ENCODE results near the gene TSPAN10. TPM values are rescaled to one million over a fixed set of nuclear protein-coding genes. Genes with fewer than 3 reads are reported as not detected.

TSPAN10 gene
- total RNA-seq, 2 donors from 2014 or later: 1.3 to 1.8 TPM

DNA sequence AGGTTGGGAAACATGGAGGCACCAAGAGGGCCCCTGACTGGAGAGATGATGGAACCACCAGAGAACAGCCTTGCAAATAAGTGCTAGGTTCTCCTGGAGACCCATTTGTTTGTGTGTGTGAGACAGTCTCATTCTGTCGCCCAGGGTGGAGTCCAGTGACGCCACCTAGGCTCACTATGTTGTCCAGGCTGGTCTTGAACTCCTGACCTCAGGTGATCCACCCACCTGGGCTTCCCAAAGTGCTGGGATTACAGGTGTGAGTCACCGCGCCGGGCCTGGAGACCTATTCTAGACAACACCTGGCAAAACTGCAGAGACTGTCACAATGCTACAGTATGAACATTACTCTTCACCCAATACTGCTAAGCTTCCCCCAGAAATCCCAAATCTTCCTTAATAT, 1.6 kb upstream of the TSPAN10 start:
- Histone ChIP-seq H3K9me3 (ENCODE audit: control insufficient read depth, low read length) (no peaks in the 10 kb centered on the region), H3K27me3 (ENCODE audit: control insufficient read depth, insufficient read depth, low read length, poor library complexity, severe bottlenecking) (no peaks in the 10 kb centered on the region), H3K9ac (ENCODE audit: extremely low read depth, low read length, poor library complexity, severe bottlenecking) (peak overlapping the region; percentile 92), H3K36me3 (ENCODE audit: control insufficient read depth, insufficient read depth, low read length) (peaks cover 17% of the 10 kb centered on the region), H3K4me3 (ENCODE audit: low read length) (peak overlapping the region; percentile 99), H3K27ac (ENCODE audit: low read depth, low read length) (no peak overlapping the region), H3K4me1 (ENCODE audit: control insufficient read depth, insufficient read depth, low read length) (no peaks in the 10 kb centered on the region)
- Mint-ChIP-seq H3K9me3 (no peaks in the 10 kb centered on the region), H3K27me3 (ENCODE audit: insufficient read depth) (no peaks in the 10 kb centered on the region), H3K27ac (peak overlapping the region; percentile 99), H3K4me3 (peak overlapping the region; percentile 88), H3K36me3 (ENCODE audit: low read depth) (peaks cover 23% of the 10 kb centered on the region), H3K4me1 (peaks cover 5% of the 10 kb centered on the region)
- TF ChIP-seq, protein P1, sequence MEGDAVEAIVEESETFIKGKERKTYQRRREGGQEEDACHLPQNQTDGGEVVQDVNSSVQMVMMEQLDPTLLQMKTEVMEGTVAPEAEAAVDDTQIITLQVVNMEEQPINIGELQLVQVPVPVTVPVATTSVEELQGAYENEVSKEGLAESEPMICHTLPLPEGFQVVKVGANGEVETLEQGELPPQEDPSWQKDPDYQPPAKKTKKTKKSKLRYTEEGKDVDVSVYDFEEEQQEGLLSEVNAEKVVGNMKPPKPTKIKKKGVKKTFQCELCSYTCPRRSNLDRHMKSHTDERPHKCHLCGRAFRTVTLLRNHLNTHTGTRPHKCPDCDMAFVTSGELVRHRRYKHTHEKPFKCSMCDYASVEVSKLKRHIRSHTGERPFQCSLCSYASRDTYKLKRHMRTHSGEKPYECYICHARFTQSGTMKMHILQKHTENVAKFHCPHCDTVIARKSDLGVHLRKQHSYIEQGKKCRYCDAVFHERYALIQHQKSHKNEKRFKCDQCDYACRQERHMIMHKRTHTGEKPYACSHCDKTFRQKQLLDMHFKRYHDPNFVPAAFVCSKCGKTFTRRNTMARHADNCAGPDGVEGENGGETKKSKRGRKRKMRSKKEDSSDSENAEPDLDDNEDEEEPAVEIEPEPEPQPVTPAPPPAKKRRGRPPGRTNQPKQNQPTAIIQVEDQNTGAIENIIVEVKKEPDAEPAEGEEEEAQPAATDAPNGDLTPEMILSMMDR (conservative IDR thresholded peaks at IDR 0.05): no peak
- DNase-seq: no peak
- WGBS, 2 experiments (ENCODE audit: insufficient coverage in 1 of 2, insufficient read length in 1 of 2): 94 to 96% methylated on average over 5 of the region's 5 CpGs

DNA sequence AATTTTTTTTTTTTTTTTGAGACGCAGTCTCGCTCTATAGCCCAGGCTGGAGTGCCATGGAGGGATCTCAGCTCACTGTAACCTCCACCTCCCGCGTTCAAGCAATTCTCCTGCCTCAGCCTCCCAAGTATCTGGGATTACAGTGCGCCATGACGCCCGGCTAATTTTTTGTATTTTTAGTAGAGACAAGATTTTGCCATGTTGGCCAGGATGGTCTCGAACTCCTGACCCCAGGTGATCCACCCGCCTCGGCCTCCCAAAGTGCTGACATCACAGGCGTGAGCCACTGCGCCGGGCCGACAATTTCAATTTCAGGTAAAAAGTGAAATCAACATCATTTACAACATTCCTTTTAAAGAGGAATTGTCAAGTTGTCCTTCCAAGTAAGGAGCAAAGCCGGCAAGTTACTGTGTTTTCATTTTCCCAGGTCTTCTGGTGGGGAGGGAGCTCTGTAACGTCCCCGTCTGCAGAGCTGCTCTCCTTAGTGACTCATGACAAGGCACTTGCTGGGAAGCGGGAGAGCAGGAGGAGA, 957 bp upstream of the TSPAN10 start:
- TF ChIP-seq, protein P1 (conservative IDR thresholded peaks at IDR 0.05): no peak
- H3K27ac Mint-ChIP-seq: peak overlapping the region; percentile 99
- no peaks in the 10 kb centered on the region for H3K9me3 ChIP-seq (ENCODE audit: control insufficient read depth, low read length)
- DNase-seq: no peak
- peak overlapping the region; percentile 83 for H3K27ac ChIP-seq (ENCODE audit: low read depth, low read length)
- no peaks in the 10 kb centered on the region for H3K27me3 ChIP-seq (ENCODE audit: control insufficient read depth, insufficient read depth, low read length, poor library complexity, severe bottlenecking)
- peaks cover 21% of the 10 kb centered on the region for H3K36me3 Mint-ChIP-seq (ENCODE audit: low read depth)
- peaks cover 16% of the 10 kb centered on the region for H3K36me3 ChIP-seq (ENCODE audit: control insufficient read depth, insufficient read depth, low read length)
- no peaks in the 10 kb centered on the region for H3K9me3 Mint-ChIP-seq
- peak overlapping the region; percentile 88 for H3K4me3 Mint-ChIP-seq
- H3K9ac ChIP-seq (ENCODE audit: extremely low read depth, low read length, poor library complexity, severe bottlenecking): peak overlapping the region; percentile 92
- peak overlapping the region; percentile 99 for H3K4me3 ChIP-seq (ENCODE audit: low read length)
- no peaks in the 10 kb centered on the region for H3K27me3 Mint-ChIP-seq (ENCODE audit: insufficient read depth)
- H3K4me1 ChIP-seq (ENCODE audit: control insufficient read depth, insufficient read depth, low read length): no peaks in the 10 kb centered on the region
- WGBS, 2 experiments (ENCODE audit: insufficient coverage in 1 of 2, insufficient read length in 1 of 2): 36 to 37% methylated on average over 15 to 17 of the region's 18 CpGs
- H3K4me1 Mint-ChIP-seq: peaks cover 5% of the 10 kb centered on the region

DNA sequence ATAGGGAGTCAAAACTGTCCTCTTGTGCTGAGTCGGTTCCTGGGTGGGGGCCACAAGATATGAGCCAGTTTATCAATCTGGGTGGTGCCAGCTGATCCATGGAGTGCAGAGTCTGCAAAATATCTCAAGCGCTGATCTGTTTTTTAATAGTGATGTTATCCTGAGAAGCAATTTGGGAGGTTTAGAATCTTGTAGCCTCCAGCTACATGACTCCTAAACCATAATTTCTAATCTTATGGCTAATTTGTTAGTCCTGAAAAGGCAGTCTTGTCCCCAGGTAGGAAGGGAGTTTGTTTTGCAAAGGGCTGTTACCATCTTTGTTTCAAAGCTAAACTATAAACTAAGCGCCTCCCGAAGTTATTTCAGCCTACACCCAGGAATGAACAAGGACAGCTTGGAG, 1.7 kb downstream of the TSPAN10 start:
- Histone ChIP-seq H3K4me3 (ENCODE audit: low read length) (no peak overlapping the region), H3K9me3 (ENCODE audit: control insufficient read depth, low read length) (no peaks in the 10 kb centered on the region), H3K36me3 (ENCODE audit: control insufficient read depth, insufficient read depth, low read length) (peaks cover 6% of the 10 kb centered on the region), H3K27ac (ENCODE audit: low read depth, low read length) (no peak overlapping the region), H3K27me3 (ENCODE audit: control insufficient read depth, insufficient read depth, low read length, poor library complexity, severe bottlenecking) (no peaks in the 10 kb centered on the region), H3K9ac (ENCODE audit: extremely low read depth, low read length, poor library complexity, severe bottlenecking) (no peak overlapping the region), H3K4me1 (ENCODE audit: control insufficient read depth, insufficient read depth, low read length) (no peaks in the 10 kb centered on the region)
- no peak for DNase-seq
- Mint-ChIP-seq H3K9me3 (no peaks in the 10 kb centered on the region), H3K4me3 (no peak overlapping the region), H3K27ac (no peak overlapping the region), H3K27me3 (ENCODE audit: insufficient read depth) (no peaks in the 10 kb centered on the region), H3K4me1 (peaks cover 5% of the 10 kb centered on the region), H3K36me3 (ENCODE audit: low read depth) (peaks cover 7% of the 10 kb centered on the region)
- 98 to 100% methylated on average over 1 to 4 of the region's 4 CpGs for WGBS, 2 experiments (ENCODE audit: insufficient coverage in 1 of 2, insufficient read length in 1 of 2)
- TF ChIP-seq, protein P1 (conservative IDR thresholded peaks at IDR 0.05): no peak
